GM18505 (cell line): ENCODE data around the gene LRG1.
"Not testable (repeated sequence)": the region's sequence is repeated elsewhere in the genome, so short reads cannot be mapped to it uniquely, and the experiment has no call there.

Experiments
- ATAC-seq: cut with Tn5 transposase; IDR thresholded peaks from one replicate; pipeline ENCODE4 v1.9.1; 2021; ENCODE audit not compliant: unreplicated experiment
- POLR2A ChIP-seq: IDR thresholded peaks from 4 replicates; pipeline ENCODE4 v1.6.1; 2011; ENCODE audit warnings: borderline replicate concordance; ENCODE audit not compliant: insufficient read depth, insufficient read length; ENCODE audit errors: extremely low read depth

The LRG1 gene

DNA sequence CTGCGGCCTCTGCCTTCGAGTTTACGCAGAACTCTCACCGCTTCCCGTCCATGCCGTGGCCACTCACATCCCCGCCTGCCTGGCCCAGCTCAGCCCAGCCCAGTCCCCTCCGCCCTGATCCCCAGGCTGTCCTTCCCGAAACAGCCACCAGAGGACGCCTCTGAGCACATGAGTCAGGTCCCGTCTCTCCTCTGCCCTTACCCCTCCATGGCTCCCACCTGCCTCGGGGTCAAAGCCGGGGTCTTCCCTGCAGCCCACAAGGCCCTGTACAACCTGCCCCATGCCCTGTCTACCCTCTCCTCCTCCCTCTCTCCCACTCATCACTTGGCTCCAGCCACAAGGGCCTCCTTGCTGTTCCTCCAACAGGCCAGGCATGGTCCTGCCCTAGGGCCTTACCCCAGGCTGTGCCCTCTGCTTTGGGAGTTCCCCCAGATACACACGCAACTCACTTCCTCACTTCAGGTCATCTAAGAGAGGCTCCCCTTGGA, 27.8 kb upstream of the LRG1 start:
- no peak for ATAC-seq
- TF ChIP-seq POLR2A: no peak

DNA sequence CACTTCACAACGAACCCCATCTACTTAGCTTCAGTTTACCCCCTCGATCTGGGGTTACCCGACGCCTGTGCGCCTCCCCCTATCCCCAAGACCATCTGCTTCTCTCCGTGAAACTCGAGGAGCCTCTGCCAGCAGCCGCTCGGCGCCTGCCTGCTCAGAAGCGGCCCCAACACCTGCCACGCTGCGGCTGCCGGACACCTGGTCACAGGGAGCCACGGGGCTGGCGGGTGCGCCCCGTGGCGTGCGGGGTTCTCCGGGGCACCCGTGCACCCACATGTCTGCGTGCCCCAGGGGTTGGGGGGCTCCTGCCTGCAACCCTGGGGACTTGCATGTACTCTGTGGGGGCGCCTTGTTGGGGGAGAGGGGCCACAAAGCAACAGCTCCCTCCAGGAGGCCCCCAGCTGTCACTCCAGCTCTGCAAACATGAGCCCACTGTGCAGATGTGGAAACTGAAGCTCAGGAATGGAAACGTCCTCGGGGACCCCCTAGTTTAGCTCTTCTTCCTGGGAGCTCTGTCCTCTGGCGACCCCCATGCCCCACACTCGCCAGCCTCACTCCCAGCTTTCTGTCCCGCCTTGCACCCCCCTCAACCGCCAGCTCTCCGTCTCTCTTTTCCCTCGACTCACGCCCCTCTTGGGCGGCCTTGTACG, 26.7 kb upstream of the LRG1 start:
- ATAC-seq: no peak
- no peak for TF ChIP-seq POLR2A

DNA sequence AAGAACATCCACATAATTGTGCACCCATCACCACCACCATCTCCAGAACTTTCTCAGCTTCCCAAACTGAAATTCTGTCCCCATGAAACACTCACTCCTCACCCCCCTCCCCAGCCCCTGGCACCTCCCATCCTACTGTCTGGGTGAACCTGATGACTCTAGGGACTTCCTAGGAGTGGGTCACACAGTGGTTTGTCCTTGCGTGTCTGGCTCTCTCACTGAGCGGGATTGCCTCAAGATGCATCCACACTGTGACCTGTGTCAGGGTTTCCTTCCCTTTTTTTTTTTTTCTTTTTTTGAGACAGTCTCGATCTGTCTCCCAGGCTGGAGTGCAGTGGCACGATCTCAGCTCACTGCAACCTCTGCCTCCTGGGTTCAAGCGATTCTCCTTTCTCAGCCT, 23.7 kb upstream of the LRG1 start:
- not testable (repeated sequence) for ATAC-seq

DNA sequence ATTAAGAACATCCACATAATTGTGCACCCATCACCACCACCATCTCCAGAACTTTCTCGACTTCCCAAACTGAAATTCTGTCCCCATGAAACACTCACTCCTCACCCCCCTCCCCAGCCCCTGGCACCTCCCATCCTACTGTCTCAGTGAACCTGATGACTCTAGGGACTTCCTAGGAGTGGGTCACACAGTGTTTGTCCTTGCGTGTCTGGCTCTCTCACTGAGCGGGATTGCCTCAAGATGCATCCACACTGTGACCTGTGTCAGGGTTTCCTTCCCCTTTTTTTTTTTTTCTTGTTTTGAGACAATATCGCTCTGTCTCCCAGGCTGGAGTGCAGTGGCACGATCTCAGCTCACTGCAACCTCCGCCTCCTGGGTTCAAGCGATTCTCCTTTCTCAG, 22.2 kb upstream of the LRG1 start:
- not testable (repeated sequence) for ATAC-seq

DNA sequence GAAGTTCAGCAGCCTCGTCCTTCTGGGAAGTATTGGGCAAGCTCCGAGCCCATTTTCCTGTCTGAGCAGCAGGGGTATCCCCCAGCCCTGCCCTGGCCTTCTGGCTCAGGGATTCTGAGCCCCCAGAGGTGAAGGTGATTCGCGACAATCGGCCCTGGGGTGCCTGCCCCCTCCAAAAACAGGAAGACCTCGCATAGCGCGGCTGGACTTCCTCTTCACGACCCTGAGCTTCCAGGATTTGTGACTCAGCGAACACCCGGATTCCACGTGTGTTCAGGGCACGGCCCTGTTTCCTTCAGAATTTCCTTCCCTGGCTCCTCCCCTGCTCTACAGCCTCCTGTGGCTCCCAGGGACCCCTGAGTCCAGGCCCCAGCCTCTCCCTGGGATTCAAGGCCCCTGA, 19.7 kb upstream of the LRG1 start, which contains the start of gene SEMA6B:
TSS of gene SEMA6B (minus strand) at position 116 of the 400 bp plus-strand sequence. CDS start 1,227 bp downstream, outside the sequence.
- no peak for TF ChIP-seq POLR2A
- ATAC-seq: no peak

DNA sequence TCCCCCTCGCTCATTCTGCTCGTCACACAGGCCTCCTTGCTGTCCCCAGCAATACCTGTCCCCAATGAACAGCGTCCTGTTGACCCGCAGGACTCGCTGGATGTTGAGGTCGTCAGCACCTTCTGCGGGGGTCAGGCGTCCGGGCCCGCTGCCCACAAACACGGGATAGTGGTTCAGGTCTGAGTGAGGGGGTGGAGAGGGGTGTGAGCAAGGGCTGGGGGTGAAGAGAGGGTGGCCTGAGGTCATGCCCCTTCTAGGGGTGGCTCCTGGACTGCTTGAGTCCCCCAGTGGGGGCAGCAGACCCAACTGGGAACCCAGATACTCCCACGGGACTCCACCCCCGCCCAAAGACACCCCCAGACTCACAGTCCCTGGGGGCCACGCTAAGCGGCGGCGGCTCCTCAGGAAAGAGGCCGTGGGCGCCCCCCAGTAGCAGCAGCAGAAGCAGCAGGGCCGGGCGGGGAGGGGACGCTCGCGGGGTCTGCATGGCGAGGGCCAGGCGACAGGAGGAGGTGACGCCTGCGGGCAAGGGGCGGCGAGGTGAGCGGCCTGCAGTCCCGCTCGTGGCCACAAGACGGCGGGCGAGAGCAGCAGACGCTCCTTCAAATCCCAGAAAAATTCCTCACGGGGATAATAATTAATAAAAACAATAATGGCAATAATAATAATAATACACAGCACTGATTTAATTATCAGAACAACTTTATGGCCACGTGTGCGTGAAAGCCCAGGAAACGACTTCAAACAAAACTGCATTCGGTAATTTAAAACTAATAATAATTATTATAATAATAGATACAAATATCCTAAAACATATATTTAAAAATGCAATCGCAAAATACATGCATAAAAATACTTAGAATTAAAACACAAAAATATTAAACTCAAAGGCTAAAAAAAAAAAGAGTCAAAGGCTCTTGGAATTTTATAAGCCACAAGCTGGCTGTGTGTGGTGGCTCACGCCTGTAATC, 18.4 kb upstream of the LRG1 start:
- ATAC-seq: no peak
- no peak for TF ChIP-seq POLR2A

DNA sequence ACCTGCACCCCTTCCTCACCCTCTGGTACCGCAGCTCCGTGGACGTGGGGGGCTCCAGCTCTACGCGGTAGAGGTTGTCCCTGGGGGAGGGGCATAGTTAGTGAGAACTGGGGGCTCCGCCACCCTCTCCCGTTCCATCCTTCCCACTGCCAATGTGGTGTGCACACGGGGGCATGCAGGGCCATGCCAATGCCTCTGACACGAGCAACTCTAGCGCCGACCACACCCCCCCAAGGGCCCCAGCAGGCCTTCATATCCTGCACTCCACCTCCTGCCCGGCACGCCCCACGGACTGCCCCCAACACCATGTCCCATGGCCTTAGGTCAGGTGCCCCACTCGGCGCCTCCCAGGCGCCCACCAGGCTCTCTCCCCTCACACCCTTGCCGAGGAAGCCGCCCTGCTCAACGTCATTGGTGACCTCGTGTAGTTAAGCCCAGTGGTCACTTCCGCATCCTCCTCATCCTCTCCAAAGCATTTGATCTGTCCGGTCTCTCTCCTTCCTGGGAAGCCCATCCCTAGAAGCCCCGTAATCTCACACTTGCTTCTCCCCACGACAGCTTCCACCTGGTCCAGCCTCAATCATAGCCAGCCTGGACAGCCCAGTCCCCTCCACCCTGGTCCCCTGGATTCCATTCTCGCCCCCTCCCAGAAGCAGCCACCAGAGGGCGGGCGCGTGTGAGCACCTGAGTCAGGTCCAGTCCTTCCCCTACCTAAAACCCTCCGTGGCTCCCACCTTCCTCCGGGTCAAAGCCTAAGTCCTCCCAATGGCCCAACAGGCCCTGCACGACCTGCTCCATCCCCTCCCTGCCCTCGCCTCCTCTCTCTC, 17.5 kb upstream of the LRG1 start:
- ATAC-seq: no peak
- no peak for TF ChIP-seq POLR2A

DNA sequence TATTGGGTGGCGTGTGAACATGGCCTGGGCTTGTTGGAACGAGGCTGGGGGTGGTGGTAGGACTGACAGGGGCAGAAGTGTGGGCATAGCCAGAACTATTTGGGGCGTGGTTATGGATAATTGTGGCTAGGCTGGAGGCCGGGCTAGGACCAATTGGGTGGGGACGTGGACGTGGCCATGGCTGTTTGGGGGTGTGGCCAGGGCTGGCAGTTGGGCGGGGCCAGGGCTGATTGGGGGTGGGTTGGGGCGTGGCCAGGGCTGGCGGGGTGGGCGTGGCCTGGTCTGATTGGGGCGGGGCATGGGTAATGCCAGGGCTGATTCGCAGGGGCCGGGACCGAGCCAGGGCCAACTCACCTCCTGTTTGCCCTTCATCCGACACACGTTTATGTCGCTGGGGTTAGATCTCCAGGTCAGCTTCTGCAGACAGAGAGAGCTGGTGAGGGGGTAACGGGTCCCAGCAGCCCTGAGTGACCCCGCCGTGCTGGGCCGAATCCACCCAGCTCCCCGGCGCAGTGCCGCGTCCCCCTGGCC, 16.8 kb upstream of the LRG1 start:
- TF ChIP-seq POLR2A: no peak

DNA sequence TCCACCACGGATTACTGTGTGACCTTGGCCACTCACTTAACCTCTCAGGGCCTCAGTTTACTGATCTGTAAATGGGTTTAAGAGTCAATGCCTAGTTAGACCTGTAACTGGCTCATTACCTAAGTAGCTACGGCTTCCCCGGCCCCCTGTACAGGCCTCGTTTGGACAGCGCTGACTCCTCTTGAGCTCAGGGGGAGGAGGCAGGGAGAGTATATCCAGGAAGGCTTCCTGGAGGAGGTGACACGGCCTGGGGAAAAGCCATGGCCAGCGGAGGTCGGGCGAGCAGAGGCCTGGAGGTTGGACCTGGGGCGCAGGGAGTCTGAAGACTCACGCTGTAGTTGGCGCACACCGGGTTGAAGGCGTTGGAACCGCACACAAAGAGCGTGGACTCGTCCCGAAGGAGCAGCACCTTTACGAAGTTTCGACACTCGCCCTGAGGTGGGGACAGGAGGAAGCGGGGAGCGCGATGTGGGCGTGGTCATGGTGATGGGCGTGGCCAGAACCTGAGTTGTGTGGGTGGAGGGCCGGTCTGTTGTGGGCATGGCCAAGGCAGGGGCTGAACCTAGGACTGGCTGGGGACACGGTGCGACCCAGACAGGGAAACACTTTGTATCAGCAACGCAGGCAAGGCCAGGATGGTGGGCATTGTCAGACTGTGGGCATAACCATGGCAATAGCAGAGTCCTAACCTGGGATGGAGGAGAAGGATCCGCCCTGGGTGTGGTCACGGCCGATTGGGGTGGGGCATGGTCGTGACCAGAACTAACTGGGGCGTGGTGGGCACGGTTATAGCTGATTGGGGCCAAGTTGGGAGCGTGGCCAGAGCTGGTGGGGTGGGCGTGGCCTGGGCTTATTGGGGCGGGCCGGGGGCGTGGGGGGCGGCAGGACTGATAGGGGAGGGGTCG, 16.1 kb upstream of the LRG1 start:
- no peak for ATAC-seq
- TF ChIP-seq POLR2A: no peak

More for the DNA sequence above, 16.8 kb upstream of the LRG1 start:
- ATAC-seq: no peak

DNA sequence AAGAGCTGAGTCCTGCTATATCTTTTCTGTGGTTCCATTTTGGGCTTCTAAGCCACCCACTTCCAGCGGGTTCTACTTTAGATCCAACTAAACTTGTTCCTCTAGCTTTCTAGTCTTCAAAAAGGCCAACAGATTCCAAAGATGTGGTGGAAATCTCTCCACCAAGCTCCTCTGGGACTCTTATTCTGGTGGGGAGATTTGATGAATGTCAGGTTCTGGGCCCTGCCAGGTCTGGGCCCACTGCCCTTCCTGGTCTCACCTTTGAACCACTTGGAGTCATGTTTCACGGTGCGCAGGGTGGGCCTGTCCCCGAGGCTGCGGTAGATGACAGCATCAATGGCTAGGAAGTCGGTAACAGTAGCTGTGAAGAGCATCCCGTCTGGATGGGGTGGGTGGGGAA, 14.9 kb upstream of the LRG1 start:
- TF ChIP-seq POLR2A: no peak

DNA sequence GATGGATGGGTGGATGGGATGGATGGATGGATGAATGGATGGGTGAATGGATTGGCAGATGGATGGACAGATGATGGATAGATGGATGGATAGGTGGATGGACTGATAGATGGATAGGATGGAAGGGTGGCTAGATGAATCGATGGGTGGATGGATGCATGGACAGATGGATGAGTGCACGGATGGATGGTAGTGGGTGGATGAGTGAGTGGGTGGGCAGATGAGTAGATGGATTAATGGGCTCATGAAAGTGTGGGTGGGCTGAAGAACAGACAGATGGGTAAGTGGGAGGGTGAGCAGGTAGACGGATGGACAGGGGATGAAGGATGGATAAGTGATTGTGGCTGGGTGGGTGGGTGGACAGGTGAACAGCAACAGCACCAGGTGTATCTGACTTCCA, 13.9 kb upstream of the LRG1 start:
- ATAC-seq: no peak
- no peak for TF ChIP-seq POLR2A

More for the DNA sequence above, 14.9 kb upstream of the LRG1 start:
- ATAC-seq: no peak

DNA sequence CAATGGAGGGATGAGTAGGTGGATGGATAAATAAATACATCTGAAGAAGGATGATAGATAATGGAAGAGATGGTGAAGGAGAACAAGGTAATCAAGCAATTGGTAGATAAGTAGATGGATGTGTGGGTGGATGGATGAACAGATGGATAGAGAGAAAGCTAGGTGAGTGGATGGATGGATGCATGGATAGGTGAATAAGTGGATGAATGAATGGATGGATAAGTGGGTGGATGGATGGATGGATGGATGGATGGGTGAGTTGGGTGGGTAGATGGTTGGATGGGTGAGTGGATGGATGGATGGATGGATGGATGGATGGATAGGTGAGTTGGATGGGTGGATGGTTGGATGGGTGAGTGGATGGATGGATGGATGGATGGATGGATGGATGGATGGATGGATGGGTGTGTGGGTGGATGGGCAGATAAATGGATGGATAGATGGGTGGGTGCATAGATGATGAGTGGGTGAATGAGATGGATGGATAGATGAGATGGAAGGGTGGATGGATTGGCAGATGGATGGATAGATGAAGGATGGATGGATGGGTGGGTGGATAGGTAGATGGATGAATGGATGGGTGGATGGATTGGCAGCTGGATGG, 13.4 kb upstream of the LRG1 start:
- ATAC-seq: no peak
- TF ChIP-seq POLR2A: no peak
